ENCODE results near the gene ANKS4B. TPM values are rescaled to one million over a fixed set of nuclear protein-coding genes. Genes with fewer than 3 reads are reported as not detected.
"Not testable (repeated sequence)": the region's sequence is repeated elsewhere in the genome, so short reads cannot be mapped to it uniquely, and the experiment has no call there.

ANKS4B gene
- polyA plus RNA-seq, 10 donors, result 0.03 to 0.05 (median 0.04) TPM; not detected in 5

DNA sequence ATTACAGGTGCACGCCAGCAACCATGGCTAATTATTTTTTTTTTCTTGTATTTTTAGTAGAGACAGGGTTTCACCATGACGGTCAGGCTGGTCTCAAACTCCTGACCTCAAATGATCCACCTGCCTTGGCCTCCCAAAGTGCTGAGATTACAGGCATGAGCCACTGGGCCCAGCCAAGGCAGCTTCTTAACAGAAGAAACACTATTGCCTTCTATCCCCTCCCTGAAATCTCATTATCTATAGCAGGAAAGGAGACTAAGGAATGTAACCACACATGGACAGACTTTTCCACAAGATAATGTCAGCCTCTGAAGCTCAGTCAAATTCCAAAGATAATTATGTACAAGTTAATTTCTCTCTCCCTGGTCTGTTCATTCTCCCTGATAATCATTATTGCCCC, 16.4 kb upstream of the ANKS4B start:
- no peak for DNase-seq

DNA sequence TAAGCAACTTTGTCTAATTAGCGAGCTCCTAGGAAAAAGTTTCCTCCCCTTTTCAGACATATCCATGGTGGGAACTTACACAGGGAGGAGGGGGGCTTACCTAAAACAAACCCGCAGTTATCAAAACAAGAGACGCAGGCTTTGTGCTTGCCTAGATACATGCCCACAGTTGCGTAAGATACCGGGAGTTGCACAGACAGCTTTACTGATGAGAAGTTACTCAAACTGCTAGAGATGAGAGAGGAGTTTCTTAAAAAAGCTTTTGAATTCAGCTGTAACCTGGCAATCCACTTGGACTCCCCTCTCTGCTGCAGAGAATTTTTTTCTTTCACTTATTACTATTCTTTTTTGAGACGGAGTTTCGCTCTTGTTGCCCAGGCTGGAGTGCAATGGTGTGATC, 15.3 kb upstream of the ANKS4B start:
- DNase-seq, result no peak

DNA sequence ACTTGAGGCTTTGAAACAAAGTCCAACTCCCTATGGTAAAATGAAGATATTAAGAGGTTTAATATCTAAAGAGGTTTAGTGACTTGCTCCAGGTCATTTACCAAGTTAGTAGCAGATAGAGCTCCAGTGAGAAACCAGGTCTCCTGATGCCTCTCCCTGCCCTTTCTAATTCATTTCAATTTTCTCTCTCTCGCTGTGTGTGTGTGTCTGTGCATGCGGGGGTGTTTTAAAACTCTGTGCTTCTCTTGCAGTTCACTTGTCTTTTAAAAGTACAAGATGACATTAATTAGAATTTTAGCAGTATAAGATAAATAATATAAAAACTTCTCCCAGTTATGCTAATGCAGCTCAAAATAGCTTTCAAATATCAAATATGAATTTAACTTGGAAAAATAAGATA, 13.9 kb upstream of the ANKS4B start:
- no peak for DNase-seq

DNA sequence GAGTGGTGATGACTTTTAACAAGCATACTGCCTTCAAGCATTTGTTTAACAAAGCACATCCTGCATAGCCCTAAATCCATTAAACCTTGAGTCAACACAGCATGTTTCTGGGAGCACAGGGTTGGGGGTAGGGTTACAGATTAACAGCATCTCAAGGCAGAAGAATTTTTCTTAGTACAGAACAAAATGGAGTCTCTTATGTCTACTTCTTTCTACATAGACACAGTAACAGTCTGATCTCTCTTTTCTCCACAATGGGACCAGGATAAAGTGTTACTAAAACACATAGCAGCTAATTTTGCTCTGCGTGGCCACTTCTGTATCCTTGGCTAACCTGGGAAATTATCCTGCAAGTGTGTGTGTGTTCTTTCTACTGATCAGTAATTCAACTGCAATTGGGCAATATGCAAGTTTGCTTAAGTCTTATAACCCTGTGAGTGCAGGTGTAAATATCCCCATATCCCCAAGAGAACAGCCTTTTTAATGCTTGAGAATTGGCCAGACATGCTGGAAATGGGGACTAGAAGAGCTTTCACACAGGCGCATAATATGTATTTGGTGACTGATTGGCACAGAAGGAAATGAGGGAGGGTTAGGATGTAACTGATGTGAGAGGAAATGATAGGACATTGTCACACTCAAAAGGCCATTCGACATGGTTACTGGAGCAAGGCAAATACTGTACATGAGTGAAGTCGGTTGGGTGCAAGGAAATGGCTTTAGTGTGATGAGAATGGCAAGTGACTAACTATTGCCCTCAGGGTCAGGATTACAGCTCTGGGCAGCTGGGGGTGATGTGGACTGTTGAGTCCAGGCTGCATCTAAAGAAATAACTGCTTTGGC, 10.8 kb upstream of the ANKS4B start:
- DNase-seq, result no peak

DNA sequence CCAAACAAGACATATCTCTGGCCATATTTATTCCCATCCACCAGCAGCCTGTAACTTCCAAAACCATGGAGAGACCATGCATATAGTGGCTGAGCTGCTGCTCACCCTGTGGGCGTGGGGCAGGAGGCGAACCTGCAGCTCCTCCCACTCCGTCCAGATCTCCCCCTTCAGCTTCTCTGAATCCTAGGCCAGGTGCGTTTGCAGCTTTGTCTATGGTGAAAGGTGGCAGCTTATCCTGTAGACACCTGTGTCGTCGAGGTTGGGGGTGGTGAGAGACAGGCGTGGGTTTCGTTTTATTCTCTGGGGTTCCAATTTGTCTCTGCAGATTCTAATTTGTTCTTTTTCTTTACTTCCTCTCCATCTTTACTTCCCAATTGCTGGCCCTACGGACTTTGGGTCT, 9.7 kb upstream of the ANKS4B start:
- DNase-seq, result no peak

DNA sequence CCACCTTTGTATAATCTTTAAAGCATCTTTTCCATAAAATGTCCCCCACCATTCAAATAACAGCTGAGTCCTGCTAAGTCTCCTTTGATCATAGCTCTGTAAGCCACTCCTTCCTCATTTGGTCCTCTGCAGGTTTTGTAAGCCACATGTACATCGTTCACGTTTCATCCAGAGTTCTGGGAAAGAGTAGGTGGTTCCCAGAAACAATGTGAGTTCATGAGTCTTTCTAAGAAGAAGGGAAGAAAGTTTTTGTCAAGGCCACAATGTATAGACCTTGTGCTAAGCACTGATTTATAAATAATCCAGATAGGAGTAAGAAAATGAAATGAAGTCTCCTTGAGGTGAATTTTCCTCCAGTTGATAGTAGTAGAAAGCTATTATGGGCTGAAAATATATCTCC, 8.7 kb upstream of the ANKS4B start:
- no peak for DNase-seq

DNA sequence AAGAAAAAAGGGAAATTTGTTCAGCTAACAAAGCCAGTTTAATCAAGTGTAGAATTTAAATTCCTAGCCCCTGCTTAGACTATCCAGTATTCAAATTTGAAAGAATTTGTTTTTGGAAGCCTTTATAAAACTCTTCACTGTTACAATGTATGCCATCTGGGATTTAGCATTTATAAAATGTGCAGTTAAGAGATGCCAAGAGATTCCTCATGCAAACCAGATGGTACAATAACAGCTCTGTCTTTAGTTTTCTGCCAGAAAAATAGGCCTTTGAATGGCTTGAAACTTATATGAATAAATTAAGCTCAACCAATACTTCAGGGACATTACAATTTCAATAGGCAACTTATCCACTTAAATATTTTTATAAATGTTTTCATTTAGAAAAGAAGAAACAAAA, 6.8 kb upstream of the ANKS4B start:
- peak; percentile 8 to 29 (median 14) for DNase-seq

DNA sequence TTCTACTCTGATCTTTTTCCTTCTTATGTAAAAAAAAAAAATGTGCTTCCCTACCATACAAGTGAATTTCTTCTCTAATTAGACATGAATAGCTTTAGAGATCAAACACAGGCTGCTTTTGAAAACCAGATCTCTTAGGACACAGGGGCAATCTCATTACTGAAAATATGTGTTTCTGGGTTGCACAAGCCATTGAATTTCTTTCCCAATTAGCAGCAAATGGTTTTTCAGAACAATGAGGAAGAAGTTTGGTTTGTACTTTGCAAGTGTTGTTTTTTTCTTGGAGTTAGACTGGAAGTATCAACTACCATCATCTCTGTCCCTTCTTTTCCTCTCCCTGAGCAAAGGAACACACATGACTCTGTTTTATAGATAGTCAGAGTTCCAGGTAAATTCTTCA, 5.6 kb upstream of the ANKS4B start:
- DNase-seq, result no peak

DNA sequence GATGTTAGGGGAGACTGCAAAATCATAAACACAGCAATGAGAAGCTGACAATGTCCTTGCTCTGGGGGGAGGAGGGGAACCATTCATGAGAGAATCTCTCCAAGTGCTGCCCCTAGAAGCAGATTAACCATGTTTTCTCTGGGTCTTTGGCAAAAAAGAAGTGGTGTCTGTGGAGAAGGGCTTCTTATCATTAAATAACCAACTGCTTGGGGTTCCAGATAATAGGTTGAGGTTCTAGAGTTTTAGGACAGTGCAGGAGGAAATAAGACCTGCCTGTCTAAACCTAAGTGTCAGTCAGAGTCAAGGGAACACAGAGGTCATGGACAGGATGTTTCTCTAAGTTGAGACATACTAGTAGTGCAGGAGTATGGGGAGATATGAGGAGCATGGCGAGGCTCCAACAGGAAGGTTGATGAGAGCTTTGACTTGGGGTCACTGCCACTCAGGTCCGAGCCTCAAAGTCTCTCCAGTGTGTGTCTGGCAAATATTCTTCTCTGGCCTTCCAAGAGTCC, 5.1 kb upstream of the ANKS4B start:
- DNase-seq, result no peak

DNA sequence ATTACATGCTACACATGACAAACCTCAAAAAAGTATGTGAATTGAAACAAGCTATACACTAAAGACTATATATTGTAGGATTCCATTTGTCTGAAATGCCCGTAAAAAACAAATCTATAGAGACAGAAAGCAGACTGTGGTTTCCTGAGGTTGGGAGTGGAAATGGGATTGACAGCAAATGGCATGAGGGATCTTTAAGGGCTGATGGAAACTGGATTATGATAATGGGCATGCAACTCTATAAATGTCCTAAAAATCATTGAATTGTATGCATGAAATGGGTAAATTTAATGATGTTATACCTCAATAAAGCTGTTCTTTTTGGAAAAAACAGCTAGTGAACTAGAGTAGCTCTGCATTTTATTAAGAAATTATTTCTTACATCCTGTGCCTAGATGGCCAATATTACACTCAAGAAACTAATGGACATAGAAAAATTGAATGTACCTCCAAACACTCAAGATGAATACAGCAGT, 416 bp upstream of the ANKS4B start:
- DNase-seq, result no peak

DNA sequence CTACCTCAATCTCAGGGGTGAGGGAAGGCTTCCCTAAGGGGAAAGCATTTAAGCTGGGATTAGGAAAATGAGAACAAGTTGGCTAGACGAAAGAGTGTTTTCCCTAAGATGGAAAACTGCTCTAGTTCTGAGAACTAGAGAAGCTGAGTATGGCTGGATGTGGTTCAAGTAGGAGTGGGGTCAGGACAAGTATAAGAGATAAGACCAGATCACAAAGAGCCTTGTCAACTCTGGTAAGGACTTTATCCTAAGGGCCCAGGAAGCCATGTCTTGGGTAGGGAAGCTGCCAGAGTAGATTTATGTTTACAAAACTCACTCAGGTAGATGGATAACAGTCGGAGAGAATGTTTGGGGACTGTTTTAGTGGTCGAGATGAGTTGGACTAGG, 1.7 kb downstream of the ANKS4B start:
- no peak for DNase-seq

DNA sequence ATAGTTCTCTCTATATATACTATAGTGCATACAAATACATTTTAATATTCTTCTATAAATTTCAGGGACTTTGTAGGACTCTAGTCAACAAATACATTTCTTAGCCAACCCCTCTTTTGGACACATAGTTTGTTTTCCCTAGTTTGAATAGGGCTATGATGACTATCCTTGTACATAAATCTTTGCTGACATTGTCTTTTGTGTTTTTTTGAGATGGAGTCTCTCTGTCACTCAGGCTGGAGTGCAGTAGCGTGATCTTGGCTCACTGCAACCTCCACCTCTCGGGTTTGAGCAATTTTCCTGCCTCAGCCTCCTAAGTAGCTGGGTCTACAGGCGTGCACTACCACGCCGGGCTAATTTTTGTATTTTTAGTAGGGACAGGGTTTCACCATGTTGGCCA, 3.3 kb downstream of the ANKS4B start:
- DNase-seq, result no peak

DNA sequence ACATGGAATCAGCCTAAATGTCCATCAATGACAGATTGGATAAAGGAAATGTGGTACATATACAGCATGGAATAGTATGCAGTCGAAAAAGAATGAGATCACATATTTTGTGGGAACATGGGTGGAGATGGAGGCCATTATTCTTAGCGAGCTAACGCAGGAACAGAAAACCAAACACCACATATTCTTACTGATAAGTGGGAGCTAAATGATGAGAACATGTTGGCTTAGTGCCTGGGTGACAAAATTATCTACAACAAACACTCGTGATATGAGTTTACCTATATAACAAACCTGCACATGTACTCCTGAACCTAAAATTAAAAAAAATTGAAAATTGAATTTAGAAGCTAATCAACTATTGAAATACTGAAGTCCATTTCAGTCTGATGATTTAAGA, 6.1 kb downstream of the ANKS4B start:
- DNase-seq, result no peak

DNA sequence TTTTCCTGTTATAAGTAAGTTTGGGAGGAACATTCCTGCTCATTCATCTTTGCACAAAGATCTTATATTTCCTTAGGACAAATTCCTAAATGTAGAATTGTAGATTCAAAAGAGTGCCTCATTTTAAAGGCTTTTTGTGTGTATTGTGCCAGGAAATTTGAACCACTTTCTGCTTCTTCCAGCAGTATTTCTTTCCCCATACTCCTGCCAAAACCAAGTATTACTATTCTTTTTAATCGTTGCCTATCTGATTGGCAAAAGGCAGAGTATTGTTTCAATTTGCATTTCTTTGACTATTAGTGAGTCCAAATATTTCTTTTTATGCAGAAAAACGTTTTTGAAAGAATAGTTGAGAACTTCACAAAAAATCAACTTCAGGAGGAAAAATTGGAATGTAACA, 9.3 kb downstream of the ANKS4B start:
- DNase-seq, result no peak

DNA sequence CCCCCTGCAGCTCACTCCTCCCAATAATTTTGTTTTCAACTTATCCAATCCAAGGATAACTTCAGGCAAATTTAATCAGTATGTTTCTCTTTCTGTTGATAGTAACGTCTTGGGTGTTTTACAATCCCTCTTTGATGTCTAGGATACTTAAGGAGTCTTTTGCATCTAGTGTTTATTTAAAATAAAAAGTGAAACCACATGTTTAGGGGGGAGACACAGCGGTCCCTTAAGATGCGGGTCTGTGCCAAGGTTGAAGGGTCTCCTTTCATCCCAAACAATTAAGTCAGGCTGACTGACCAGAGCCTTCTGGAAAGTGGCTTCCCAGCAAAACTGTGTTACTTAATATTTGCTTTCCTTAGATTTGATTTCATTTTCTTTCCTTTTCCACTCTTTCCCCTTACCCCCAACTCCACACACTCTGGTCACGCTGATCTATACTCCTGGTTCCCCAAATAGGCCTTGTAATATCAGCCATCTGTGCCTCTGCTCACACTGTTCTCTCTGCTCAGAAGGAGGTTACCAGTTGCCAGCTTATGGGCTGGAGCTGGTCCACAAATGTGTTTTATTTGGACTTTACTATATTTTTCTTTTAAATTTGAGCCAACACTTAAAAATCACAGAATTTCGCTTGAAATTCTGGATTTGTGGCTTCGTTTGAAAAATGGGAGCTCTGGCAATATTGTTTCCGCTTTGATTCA, 11.2 kb downstream of the ANKS4B start:
- no peak for DNase-seq

DNA sequence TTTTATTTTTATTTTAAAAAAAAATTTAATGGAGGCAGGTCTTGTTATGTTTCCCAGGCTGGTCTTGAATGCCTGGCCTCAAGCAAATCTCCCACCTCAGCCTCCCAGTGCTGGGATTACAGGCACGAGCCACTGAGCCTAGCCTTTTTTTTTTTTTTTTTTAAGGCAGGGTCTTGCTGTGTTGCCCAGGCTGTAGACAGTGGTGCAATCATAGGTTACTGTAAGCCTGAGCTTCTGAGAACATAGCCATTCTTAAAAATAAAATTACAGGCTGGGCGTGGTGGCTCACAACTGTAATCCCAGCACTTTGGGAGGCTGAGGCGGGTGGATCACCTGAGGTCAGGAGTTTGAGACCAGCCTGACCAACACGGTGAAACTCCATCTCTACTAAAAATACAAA, 14.7 kb downstream of the ANKS4B start:
- not testable (repeated sequence) for DNase-seq

DNA sequence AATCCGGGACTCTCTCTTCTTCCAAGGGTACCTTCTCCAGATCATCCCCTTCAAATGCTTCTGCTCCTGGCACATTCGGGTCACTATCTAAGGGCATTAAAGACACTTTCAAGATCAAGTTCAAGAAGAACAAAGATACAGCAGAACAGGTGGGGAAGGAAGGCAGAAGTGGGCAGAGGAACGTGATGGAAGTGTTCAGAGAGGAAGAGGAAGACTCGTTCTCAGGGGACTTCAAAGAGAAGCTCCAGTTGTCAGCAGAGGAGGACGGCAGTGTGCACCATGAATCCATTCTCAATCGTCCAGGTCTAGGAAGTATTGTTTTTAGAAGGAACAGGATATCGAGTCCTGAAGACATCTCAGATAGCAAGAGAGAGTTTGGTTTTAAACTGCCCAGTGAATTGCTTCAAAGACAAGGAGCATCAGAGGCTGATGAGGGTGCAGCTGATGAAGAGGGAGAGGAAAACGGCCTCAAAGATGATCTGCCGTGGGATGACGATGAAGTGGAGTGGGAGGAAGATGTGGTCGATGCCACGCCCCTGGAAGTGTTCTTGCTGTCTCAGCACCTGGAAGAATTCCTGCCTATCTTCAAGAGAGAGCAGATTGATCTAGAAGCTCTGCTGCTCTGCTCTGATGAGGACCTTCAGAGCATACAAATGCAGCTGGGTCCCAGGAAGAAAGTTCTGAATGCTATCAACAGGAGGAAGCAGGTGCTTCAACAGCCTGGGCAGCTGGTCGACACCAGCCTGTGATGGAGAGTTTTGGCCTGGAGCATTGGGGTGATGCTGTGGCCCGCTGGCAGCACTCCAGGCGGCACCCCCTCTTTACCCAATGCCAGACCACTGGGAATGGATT, 16.8 kb downstream of the ANKS4B start:
- DNase-seq, result no peak

DNA sequence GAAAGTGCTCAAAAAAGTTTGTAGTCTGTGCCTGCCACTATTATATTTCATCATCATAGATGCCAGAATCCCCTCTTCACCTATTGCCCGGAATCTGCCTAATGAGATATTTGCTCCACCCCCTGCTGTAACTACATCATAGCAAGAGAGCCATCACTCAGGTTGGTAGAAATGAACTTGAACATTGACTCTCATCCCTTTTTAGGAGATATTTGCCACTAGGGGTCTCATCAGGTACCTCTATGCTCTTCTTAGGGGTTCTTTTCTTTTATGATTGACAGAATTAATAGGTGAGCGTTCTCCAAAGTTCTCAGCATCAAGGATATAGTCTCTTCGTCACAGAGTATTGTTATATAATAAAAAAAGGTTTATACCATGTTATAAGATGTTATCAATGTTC, 20.0 kb downstream of the ANKS4B start:
- DNase-seq, result no peak

DNA sequence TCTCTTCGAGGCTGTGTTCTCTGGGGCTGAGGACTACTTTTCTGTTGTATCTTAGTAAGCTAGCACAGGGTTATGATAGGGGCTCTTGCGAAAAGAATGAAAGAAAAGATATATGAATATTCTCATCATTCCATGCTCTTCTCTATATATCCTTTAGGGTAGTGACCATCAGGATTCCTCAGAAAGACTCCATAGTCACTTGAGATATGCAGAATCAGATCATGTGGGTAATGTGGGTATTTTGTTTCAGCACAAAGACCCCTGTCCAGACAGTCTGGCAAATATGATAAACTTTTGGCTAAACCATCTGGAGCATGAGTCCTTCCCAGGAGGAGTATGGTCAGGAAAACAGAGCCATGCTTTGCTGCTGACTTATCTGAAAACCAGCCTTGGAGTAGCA, 23.1 kb downstream of the ANKS4B start:
- DNase-seq, result no peak

DNA sequence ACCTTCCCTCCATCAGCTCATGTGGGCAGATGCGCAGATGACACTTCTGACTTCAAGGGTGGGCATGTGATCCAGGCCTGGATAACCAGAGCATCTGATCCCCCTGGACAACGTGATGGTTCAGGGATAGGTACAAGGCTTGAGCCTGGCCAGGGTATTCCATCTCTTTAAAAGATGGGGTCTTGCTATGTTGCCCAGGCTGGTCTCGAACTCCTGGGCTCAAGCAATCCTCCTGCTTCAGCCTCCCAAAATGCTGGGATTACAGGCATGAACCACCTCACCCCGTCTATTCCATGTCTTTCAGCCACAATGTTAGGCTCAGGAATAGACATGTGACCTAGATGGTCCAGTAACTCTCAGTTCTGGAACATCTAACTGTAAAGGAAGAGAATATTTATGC, 23.8 kb downstream of the ANKS4B start:
- no peak for DNase-seq

DNA sequence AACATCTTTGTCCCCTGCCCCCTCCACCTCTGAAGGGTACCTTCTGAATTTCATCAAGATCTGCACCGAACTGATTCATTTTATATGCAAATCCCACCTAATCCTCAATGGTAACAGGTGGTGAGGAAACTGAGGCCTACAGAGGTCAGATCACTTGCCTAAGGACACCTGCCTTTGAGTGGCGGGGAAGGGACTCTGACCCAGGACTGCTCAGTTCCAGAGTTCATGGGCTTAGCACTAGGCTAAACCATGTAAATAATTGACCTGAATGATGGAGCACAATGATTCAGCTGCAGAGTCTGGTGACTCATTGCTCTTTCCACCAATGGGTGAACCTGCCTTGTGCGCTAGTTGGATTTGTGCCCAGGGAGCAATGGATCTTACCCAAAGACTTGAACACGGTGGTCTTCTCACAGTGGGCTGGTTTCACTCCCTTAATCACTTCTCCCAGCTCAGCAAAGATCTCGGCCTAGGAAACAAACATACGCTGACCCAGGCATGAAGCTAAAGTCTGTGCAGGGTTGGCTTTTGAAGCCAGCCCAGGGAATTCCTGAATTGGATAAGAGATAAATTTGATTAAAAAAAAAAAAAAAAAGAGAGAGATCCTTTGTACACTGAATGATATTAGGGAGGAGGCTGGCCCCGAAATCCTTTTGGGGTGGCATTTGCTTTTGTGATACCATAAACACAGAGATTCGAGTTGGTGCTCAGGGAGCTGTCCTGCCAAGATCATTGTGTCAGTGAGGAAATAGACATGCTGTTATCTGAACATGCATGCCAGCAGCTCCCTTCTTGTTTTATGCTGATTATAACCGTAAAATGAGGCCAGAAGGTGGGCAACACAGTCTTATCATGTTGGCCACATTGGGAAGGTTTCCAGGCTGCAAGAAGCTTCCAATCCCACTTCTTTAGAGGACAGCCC, 27.6 kb downstream of the ANKS4B start:
- DNase-seq, result peak in 1 of 3 donors; percentile 62

Measured in muscle of back (tissue), 11 donors.